Measurements from ENCODE around the gene CCDC33.

Gene CCDC33

DNA sequence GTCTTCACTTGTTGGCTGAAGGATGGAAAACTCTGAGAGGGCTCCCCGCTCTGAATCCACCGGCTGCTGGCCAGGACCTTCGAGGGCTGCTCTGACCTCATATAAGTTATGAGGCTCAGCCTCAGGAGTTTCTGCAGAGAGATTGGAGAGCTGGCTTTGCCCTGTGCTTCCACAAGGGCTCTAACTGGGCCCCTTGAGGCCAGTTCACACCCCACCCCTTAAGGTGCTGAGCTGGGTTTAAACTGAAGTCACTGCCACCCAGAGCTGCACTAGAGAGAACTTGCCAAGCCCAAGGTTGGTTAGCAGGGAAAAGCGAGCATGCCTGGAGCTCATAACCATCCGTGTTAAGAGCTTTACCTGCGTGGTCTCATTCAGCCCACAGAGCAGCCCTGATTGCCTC lies 2.8 kb upstream of the CCDC33 start:
- no peak for DNase-seq

DNA sequence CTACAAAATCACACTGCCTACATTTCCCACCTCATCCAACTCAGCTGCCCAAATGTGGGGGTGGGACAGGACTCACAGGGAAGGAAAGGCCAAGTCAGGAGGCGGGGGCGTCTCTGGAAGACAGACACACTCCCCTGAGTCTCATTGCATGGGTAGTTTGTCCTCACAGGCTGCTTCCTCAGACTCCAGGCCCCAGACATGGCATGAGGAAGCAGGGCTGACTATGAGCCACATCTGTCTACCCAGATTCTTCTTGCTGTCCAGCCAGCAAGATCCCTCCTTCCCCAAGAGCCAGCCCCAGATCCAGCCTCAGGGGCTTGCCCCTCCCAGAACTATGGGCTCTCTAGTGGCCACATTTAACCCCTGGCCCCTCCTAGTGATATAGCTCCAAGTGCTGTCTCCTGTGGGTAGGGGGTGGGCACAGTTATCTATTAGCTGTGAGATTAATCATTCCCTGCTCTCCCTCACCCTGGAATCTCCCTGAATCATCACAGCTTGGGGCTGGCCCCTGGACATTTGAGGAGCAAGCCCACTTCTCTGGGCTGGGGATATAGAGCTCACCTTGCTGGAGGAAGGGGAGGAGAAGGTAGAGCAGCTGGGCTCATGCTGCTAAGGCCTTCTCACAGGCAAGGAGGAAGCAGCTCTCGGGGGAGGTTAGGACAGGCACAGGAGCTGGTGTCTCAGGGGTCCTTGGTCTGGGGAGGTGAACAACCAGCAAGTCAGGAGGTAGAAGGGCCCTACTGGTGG lies 2.1 kb upstream of the CCDC33 start:
- no peak for DNase-seq

DNA sequence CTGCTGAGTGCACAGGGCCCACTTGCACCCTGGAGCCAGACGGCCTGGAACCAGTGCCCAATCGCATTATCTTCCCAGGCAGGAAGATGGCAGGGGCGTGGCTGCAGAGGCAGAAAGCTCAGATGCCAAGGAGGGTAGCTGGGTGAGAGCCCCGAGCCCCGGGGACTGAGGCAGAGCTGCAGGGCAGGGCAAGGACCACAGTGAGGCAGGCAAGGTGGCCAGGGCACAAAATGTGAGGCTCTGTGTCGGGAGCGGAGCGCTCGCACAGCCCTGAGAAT lies 1.6 kb upstream of the CCDC33 start:
- no peak for DNase-seq

DNA sequence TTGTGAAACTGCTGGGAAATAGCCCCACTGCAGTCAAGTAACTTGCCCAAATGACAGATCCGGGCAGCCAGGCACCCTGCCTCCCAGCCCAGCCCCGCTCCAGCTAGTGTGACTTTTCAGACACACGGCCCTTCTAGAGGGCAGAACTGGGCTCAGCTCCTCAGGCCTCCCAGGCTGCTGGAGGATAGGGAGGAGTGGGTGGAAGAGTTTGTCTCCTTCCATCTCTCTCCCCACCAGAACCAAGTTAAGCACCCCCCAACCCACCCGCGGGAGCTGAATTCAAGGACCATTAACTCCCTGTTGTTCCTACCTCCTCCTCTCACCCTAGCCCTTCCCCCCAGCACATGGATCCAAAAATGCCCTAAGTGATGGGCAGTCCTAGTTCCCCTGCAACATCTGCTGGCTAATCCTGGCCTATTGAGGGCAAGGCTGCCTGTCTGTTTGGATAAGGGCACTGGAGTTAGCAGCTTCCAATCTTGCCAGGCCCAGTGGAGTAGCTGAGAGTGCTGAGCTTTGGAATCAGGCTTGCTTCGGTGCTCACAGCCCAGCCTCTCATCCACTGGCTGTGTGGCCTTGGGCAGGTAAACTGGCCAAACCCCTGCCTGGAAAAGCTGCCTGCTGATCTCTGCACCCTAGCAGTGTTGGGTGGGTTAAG lies 3.1 kb downstream of the CCDC33 start:
- DNase-seq: no peak

DNA sequence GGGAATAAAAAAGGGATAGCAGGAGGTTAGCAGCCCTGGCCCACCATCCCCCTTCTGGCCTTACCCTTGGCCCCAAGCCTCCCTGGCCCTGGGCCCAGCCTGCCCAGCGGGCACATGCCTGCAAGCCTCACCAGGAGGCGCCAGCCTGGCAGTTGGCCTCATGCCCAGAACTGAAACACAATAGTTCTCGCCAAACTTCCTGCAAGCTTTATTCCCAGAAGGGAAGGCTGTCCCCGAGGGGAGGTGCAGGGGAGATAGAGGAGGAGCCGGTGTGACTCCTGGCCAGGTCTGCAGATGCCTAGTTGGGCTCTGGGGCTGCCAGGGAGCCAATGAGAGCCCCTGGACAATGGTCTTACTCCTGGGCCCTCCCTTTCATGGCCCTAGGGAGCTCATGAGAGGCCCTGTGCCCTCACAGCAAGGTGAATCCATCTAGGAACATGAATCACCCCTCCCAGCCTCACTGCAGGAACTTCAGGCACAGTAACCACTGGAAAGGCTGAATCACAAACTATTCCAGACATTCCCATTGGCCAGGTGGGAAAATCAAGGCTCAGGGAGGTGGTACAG lies 4.0 kb downstream of the CCDC33 start:
- peak; percentile 75 for DNase-seq

DNA sequence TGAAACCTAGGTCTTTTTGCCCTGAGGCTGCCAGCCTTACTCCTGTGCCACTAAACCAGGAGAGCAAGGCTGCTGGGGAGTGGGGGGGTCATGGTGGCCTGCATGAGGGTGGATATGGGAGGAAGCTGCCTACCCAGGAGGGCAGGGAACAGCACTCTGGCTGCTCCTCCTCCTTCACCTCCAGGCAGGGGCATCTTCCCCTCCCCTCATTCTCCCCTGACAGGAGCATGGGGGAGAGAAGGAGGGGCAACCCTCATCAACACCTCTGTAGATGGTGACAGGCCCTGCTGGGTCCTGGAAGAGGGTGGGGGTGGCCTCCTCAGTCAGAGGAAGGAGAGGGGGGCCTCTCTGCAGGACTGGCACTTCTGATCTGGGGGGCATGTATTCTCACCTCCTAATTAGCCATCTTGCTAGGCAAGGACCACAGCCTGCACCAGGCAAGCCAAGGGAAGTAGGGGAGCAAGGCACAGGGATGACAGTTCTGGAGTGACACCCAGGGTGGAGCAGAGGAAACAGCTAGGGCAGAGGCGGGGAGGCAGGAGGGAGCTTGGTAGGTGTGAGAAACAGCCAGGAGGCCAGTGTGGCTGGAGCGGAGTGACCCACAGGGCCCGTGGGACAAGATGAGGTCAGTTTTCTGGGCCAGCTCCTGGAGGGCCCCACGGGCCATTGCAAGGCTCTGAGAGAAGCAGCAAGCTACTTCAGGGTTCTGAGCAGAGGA lies 4.9 kb downstream of the CCDC33 start:
- DNase-seq: no peak

DNA sequence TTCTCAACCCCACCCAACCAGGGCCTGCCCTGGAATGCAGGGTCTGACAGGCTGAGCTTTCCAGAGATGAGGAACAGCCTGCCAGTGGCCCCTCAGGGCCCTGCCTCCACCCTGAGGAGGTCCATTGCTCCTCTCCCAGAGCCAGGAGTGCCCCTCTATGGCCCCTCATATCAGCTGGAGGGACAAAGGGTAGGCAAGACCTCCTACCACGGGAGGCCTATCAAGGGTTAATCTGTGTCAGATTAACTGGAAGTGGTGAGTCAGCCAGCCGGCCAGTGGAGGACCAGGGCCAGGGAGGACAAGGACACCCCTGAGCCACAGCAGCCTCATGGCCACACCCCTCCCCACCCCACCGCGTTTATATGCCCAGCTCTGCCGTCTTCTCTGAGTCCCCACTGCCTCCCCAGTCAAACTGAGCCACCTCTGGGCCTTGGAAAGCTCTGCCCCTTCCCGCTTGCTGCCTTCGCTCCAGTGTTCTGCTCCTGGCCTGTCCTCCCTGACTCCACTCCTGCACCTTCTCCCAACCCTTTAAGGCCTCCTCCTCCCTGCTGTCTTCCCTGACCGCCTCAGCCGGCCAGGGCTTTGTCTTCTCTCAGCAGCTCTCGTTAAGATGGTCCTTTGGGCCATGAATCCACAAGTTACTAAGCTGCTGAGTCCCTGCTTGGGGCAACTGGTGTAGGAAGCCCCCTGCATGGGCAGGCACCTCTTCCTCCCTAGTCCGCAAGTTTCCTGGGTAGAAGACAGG lies 6.5 kb downstream of the CCDC33 start:
- DNase-seq: no peak

DNA sequence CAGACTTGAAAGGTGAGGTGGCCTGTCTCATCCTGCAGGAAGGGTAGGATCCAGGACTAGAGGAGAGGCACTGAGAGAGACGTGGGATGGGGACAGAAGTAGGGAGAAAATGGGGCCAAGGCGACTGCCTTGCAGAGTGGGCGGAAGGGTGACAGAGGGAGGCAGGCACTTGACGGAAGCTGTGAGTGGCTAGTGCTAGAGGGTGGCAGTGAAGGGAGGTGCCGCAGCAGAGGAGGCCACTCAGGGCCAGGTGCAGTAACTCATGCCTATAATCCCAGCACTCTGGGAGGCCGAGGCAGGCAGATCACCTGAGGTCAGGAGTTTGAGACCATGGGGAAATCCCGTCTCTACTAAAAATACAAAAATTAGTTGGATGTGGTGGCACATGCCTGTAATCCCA lies 7.3 kb downstream of the CCDC33 start:
- no peak for DNase-seq

DNA sequence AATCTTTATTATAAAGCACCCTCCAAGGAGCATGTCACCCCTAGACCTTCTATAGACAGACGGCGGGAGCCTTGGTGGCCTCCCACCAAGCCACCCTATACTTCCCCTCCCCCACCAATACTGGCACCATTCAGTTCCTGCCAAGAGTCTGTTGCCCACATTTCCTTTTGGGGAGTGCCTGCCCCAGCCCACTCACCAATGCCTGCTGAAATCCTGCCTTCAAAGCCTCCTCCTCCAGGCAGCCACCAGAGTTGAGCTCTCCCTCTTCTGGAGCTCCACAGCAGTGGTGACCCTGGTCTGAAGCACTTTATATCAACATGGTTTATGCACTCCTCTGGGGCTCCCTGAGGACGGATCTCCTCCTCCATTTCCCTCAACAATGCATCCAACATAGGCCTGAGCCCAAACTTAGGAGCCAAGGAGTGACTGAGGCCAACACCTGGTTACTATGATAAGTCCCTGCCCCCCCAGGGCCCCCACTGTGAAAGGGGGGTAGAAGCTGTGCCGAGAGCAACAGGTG lies 8.8 kb downstream of the CCDC33 start:
- no peak for DNase-seq

DNA sequence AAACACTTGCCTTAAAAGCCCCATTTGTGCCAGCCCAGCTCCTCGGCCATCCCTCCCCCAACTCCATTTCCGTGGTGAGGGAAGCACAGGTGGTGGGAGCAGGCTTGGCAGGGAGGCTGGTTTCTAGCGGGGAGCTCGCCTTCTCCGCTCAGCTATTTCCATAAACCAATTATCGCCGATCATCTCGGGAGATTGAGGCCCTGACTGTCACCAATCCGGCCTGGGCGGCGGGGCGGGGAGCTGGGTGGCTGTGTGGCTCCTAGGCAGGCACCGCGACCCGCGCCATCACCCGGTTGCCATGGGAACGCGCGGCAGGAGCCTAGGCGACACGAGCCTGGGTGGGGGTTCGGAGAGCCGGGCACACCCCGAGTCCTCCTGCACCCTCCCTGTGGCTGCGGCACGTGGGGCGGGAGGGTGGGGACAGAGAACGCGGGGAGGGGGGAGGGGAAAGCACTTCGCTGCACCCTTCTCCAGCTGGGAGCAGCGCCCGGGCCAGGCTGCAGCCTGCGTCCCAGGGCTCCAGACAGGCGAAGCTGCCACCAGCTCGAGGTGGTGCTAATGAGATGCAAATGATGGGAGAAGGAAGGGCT lies 9.3 kb downstream of the CCDC33 start:
- no peak for DNase-seq

DNA sequence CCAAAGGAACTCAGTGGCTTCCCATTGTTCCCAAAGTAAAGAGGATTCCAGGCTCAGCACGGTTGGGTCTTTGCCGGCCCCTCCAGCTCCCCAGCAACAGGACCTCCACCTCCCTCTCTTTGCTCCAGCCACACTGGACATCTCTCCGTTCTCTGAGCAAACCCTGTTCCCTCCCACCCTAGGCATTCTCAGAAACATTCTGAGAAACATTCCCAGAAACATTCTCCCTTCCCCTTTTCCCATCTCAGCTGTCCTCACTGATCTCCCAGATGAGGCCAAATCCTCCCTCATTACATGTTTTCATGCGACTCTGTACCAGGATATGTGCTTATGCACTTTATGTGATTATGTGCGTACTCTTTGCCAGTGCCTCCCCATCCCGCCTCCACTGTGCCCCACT lies 14.1 kb downstream of the CCDC33 start:
- no peak for DNase-seq

DNA sequence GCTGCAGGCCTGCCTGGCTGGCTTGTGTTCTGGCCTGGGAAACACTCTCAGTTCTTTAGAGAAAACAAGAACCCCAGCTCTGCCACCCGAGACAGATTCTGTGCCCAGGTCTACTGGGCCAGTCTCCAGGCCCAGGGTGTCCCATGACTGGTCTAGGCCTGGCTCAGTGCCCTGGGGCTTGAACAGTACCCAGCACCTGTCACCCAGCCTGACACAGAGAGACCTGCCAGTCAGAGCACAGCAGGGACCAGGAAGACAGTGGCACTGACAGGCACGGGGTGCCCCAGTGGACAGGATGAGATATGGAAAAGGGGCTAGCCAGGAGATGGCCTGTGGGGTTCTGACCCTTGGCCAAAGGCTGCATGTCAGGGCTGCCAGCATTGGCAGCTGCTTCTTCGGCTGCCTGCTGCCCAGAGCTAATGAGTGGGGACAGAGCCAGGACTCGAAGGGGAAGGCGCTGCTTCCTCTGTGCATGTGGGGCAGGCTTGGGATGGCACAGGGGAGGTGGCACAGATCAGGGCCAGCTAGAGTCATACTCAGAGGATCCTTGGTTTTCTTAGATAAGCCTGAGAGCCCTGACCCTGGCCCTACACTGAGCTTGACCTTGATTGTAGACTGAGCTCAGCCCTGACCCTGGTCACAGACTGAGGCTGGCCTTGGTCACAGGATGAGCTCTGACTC lies 15.1 kb downstream of the CCDC33 start:
- DNase-seq: no peak

DNA sequence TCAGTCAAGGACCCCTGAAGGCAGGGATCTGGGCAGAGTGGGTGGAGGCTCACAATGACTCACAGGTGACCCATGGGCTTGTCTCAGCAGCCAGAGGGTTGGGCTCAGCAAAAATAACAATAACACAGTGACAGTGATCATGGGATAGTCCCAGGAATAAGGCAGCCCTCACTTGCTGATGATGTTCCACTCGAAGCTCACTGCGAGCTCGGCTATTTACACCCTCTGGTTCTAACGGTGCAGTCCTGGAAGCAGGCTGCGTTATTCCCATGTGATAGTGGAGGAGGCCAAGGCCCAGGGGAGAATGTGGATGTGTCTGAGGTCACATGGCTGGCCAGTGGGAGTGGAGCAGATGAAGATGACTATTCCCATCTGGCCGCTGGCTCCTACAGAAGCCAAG lies 16.2 kb downstream of the CCDC33 start:
- no peak for DNase-seq

DNA sequence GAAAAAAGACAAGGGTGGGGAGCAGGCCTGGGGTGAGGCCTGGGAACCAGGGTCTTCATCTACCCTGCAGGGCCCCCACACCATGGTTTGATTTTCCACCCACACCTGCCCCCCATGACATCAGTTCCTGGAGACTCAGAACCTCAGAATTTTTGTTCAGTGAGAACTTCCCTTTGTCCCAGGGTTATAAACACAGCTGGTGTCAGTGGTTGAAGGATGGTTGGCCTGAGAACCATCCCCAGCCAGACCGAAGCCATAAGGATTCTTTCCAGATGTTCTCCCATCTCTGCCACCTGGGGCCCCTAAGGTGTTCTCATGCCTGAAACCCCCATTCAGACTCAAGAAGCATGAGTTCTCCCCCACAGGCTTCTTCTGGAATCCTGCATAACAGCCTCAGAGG lies 16.6 kb downstream of the CCDC33 start:
- DNase-seq: no peak

DNA sequence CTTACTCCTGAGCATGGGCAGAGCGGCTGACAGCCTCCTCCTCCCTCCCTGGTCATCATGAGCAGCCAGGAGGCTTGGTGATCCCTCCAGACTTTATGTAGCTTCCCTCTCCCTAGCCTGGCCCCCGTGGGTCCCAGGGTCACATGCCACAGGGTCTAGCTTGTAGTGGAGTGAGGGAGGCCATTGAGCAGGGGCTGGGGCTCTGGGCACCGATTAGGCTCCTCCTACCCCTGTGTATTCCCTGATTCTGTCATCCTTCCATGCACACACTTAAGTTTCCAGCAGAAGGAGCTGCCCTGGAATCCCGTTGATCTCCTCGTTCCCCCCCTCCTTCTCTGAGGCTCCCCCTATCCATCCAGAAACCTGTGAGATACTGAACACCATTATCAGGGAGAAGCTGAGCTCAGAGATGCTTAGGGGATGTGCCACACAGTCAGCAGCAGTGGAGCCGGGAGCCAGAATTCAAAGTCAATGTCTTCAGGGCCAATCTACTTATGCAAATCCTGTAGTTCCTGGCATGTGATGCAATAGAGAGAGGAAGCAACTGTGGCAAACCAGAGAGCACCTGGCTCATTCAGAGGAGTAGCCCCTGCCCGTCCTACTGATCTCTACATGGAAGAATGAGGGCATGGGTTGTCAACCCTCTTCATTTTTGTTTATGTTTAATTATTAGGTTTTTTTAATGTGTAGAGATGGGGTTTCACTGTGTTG lies 17.2 kb downstream of the CCDC33 start:
- DNase-seq: no peak

DNA sequence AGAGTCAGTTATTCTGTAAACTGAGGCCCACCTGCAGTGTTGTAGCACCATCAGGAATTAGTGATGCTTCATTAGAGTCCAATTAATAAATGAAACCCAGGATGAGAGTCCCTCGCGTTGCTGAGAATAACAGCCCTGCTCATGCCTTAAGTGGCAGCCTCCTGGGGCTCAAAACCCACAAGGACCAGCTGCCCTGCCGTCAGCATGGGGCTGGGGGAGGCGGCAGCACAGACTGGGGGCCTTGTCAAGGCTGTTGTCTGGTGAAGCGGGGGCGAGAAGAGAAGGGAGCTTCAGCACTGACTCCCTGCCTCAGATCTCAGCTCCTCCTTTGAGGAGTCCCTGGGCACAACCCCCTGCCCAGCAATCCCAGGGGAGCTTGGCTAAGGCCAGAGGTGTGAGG lies 21.0 kb downstream of the CCDC33 start:
- no peak for DNase-seq

DNA sequence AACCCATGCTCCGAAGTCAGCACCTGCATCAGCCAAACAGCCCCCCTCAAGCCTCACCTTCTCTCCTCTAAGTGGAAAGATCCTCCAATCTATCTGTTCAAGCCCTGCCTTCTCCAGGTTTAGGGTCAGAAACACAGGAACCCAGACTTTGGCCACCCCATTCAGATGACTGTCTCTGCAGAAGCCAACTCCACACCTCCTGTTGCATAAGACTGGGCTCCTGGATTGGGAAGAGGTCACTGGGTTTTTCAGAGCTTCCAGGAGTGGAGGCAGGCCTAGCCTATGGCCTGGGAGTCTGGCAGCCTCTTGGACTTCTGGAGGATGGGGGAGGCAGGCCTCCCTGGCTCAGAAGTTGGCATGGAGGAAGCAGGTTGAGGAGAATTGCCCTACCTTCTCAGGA lies 21.5 kb downstream of the CCDC33 start:
- DNase-seq: no peak

DNA sequence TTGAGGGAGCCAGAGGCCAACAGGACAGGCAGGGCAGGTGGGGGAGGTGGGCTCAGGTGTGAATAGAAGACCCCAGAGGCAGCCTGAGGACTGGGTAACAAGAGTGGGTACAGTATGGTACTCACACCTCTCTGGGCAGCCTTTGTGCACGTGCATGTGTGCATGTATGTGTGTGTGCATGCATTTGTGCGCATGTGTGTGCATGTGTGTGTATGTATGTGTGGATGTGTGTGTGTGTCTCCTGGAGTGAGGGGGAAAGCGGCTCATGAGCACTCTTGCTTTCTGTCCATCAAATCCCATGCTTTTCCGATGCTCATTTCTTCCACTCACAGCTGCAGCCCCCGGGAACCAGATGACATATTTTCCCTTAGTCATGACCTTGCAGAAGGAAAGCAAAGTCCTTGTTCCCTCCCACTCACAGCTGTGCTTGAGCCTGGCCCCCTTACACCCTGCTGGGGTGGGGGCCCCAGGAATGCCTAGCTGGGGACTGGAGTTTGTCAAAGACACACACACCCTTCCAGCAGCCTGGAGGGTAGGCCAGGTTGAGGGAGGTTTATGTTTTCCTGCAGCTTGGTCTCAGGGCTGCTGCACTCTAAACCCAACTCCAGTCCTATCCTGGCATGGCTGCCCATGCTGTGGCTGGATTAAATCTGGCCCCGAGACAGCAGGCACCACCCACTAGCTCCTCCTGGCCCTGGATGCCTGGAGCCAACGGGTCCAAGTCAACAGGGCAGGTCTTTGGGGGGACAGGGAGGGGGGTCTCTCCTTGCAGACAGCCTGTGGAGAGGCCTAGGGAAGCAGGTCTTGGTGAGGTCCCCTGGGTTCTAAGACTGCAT lies 22.5 kb downstream of the CCDC33 start:
- peak; percentile 69 for DNase-seq

DNA sequence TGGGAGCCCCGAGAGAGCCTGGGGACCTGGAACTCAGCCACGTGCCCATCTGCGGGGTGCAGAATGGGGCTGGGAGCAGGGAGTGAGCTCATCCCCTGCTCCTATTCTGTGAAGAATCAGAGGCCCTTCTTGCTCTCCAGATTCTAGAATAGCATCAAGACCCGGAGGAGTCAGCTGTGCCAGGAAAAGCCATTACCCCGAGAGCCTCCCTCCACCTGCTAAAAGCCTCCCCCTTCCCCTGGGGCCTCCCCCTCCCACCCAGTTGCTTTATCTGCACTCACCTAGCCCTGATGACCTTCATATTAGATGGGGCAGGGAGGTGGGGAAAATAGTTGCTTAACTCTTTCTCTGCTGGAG lies 23.1 kb downstream of the CCDC33 start:
- no peak for DNase-seq

DNA sequence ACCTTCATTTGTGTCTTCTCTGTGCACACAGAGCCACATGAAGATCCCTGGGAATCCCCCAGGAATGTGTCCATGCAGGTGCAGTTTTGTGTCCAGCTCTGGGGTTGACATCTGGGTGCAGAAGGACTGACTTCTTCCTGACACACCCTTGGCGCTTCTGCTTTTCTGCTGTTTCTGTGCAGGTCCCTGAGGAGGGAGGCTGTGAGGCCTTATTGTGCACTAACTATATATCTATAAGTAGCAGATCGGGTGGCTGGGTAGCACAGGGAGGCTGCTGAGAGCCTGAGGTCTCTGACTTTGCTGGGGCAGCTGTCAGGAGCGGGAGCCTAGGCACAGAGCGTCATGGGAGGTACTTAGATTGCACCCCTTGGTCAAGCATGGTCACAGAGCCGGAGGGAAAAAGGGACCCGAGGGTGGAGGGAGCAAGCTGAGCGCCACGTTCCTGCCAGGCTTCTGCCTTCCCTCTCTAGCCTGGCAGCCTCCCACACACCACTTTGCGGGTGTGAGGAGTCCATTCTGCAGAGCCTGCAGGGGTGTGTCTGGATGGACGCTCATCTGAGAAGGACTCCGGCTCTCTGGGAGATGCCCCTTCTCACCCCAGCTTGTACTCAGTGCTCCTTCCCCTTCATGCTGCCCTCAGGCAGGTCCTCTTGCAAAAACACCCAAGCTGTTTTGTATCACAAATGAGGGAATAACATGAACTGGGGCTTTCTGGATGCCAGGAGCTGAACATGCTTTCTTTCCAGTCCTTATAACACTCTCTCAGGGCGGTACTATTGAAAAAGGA lies 23.9 kb downstream of the CCDC33 start:
- DNase-seq: no peak
